ENCODE measurements around the gene AFF3.
"Not testable (repeated sequence)": the region's sequence is repeated elsewhere in the genome, so short reads cannot be mapped to it uniquely, and the experiment has no call there.

AFF3 gene

GRCh38 chr2:99504844-99505584, 637.4 kb downstream of the AFF3 start:
- no peak for DNase-seq

DNA sequence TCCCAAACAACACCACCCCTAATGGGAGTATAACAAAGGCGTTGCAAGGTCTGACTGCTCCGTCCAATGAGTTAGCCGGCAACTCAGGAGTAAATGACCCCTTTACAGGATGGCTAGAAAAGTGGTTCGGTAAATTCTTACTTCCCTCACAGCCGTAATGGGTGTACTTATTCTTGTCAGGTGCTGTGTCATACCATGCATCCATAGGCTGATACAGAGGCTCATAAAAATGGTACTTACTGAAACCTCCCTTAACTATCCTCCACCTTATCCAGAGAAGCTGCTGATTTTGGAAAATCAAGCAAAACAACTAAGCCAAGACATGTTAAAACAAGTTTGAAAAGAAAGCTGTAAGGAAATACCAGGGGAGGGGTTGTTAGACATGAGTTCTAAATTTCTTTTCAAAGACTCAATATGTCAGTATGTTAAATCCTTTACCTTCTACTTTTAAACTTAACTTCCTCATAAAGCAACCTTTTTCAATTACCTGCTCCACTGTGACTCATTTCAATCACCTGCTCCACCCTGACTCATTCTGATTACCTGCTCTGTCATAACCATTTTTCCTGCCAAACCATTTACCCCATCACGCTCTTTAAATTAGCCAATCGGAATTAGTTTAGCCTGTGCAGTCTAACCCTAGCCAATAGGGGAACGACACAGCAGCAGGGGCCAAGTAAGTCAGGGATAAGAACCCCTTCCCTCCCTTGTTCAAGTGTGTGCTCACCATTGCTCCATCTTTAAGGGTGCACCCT, 638.6 kb downstream of the AFF3 start:
- not testable (repeated sequence) for DNase-seq

DNA sequence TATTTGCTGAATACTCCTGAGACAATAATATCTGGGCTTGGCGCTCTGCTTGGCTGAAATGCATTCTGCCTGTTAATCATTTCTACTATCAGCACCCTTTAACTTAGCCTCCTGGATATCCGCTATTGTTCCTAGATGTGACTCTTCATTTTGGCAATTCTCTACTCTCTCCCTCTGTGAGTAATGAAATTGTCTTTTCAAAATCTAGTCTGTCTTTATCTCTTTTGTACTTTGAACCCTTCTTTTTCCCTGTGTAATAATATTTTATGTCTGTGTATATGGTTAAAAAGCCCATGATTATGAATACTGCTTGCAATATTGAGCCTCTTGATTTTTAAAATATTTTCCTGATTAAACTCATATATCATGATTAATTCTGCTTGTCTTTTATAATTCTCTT, 646.4 kb downstream of the AFF3 start:
- no peak for DNase-seq

Measured in NCI-H1092 treated with DMSO at 0.1 percent for 48 hours (cell line).